GM12878 (cell line): Measurements from ENCODE around the gene LRRC61. TPM values are rescaled to one million over a fixed set of nuclear protein-coding genes. Genes with fewer than 3 reads are reported as not detected.
A peak's percentile ranks its signal among the peaks of the same experiment; 100 is the strongest.

Experiments
- ATAC-seq: fragments of 200-7000 bp; cut with Tn5 transposase; 3 replicates; pipeline ENCODE4 v1.9.1; 2020; ENCODE audit warnings: mild to moderate bottlenecking, moderate library complexity
- BruUV-seq: library from RNA; stranded (reverse); fragments of 400-500 nt; replicated peaks from 2 replicates; lab custom pipeline; 2021; lab: Mats Ljungman, UMichigan
- CTCF ChIA-PET: fragments of 300-600 bp; sonication (Branson Sonifier 250); formaldehyde crosslinking; extraction: SDS; loops from one replicate; lab custom pipeline; 2021; ENCODE audit warnings: inconsistent platforms; lab: Yijun Ruan, JAX
- POLR2A ChIA-PET: fragments of 350-600 bp; formaldehyde crosslinking; extraction: SDS; loops from one replicate; lab custom pipeline; 2021; ENCODE audit warnings: inconsistent platforms; lab: Charles Lee
- RAD21 ChIA-PET: fragments of 300-600 bp; sonication (Branson Sonifier 250); formaldehyde crosslinking; loops from one replicate; lab custom pipeline; 2023; ENCODE audit warnings: antibody characterized with exemption; ENCODE audit not compliant: unreplicated experiment; lab: Charles Lee
- SMC1A ChIA-PET: fragments of 300-600 bp; sonication (Branson Sonifier 250); formaldehyde crosslinking; loops from one replicate; lab custom pipeline; 2023; ENCODE audit not compliant: unreplicated experiment, uncharacterized antibody; lab: Charles Lee
- DNase-seq: peaks from one replicate; pipeline ENCODE4 v3.0.0-alpha.2; 2011; ENCODE audit warnings: low read depth, low spot score
- FAIRE-seq: peaks from 3 replicates; lab custom pipeline; 2011; peaks lifted over from hg19 to GRCh38; lab: Jason Lieb, UNC
- H2AFZ ChIP-seq: 2 replicates; pipeline ENCODE4 v1.6.0; 2011; ENCODE audit warnings: low read depth, low read length, control low read depth; ENCODE audit not compliant: control insufficient read depth
- H3K27ac ChIP-seq: 2 replicates; pipeline ENCODE4 v1.5.1; 2011; ENCODE audit warnings: control low read depth; ENCODE audit not compliant: control insufficient read depth, insufficient read depth
- H3K27me3 ChIP-seq, 2 experiments: replicated peaks in 1 of 2; 2 replicates each; pipeline versions ENCODE4 v1.6.0 to v1.6.1; 2011; ENCODE audit warnings: low read length in 1 of 2; ENCODE audit not compliant: control insufficient read depth in 2 of 2, insufficient read depth in 2 of 2
- H3K36me3 ChIP-seq, 2 experiments: 2 replicates each; pipeline ENCODE4 v1.5.1; 2011; ENCODE audit warnings: low read length in 1 of 2; ENCODE audit not compliant: control insufficient read depth in 2 of 2, insufficient read depth in 2 of 2
- H3K4me1 ChIP-seq: 2 replicates; pipeline ENCODE4 v1.6.1; 2011; ENCODE audit warnings: mild to moderate bottlenecking, low read length, moderate library complexity, mixed read lengths; ENCODE audit not compliant: control insufficient read depth, insufficient read depth
- H3K4me2 ChIP-seq: 2 replicates; pipeline ENCODE4 v1.6.0; 2011; ENCODE audit warnings: control low read depth; ENCODE audit not compliant: control insufficient read depth, insufficient read depth
- H3K4me3 ChIP-seq: fragments of 200-600 bp; sonication (generic); 2 replicates; pipeline ENCODE4 v1.5.1; 2016
- H3K79me2 ChIP-seq: 2 replicates; pipeline ENCODE4 v1.6.0; 2011; ENCODE audit warnings: low read length; ENCODE audit not compliant: control insufficient read depth, insufficient read depth
- H3K9ac ChIP-seq: 2 replicates; pipeline ENCODE4 v1.8.0; 2011; ENCODE audit warnings: low read length, control low read depth, mixed read lengths; ENCODE audit not compliant: control insufficient read depth, insufficient read depth
- H3K9me3 ChIP-seq: replicated peaks from 3 replicates; pipeline ENCODE4 v1.5.1; 2011; ENCODE audit warnings: mild to moderate bottlenecking, low read length; ENCODE audit not compliant: control insufficient read depth, insufficient read depth
- H4K20me1 ChIP-seq: 2 replicates; pipeline ENCODE4 v1.6.0; 2011; ENCODE audit not compliant: control insufficient read depth, insufficient read depth
- BACH1 ChIP-seq: fragments of 450-650 bp; IDR thresholded peaks from 2 replicates; pipeline ENCODE4 v1.6.1; 2017; ENCODE audit warnings: mild to moderate bottlenecking, borderline replicate concordance
- EGR1 ChIP-seq, 2 experiments: IDR thresholded peaks; 1 replicate in 1 of 2; 2 replicates in 1 of 2; pipeline ENCODE4 v1.6.1; 2011 to 2012; ENCODE audit warnings: low read depth in 2 of 2, low read length in 2 of 2, borderline replicate concordance in 1 of 2, mild to moderate bottlenecking in 1 of 2, moderate library complexity in 1 of 2
- IKZF1 ChIP-seq: fragments of 450-650 bp; conservative IDR thresholded peaks from 2 replicates; pipeline ENCODE4 v1.6.1; 2017; ENCODE audit warnings: antibody characterized with exemption, mild to moderate bottlenecking
- NBN ChIP-seq: fragments of 450-650 bp; IDR thresholded peaks from 2 replicates; pipeline ENCODE4 v1.6.1; 2016
- NKRF ChIP-seq: fragments of 450-650 bp; conservative IDR thresholded peaks from 2 replicates; pipeline ENCODE4 v1.6.1; 2017; ENCODE audit warnings: mild to moderate bottlenecking, moderate library complexity
- PKNOX1 ChIP-seq: fragments of 450-650 bp; IDR thresholded peaks from 2 replicates; pipeline ENCODE4 v1.6.1; 2016; ENCODE audit warnings: mild to moderate bottlenecking
- PML ChIP-seq: IDR thresholded peaks from 2 replicates; pipeline ENCODE4 v1.6.1; 2012; ENCODE audit warnings: low read length, inconsistent platforms
- POLR2A ChIP-seq: IDR thresholded peaks from 2 replicates; pipeline ENCODE4 v1.6.1; 2011; ENCODE audit warnings: low read depth, mild to moderate bottlenecking, low read length
- POLR2AphosphoS2 ChIP-seq: IDR thresholded peaks from 2 replicates; pipeline ENCODE4 v1.6.1; 2011; ENCODE audit warnings: low read depth, mild to moderate bottlenecking, low read length, improper control_type of control experiment, moderate library complexity
- RAD51 ChIP-seq: fragments of 450-650 bp; IDR thresholded peaks from 2 replicates; pipeline ENCODE4 v1.6.1; 2016; ENCODE audit warnings: moderate library complexity, mild to moderate bottlenecking, inconsistent platforms
- SKIL ChIP-seq: fragments of 450-650 bp; IDR thresholded peaks from 2 replicates; pipeline ENCODE4 v1.6.1; 2017; ENCODE audit warnings: mild to moderate bottlenecking, low read depth, inconsistent platforms; ENCODE audit not compliant: poor library complexity, severe bottlenecking
- ZNF217 ChIP-seq: fragments of 450-650 bp; IDR thresholded peaks from 2 replicates; pipeline ENCODE4 v1.6.1; 2017; ENCODE audit warnings: antibody characterized with exemption, mild to moderate bottlenecking
- WGBS: methylation state at CpG from one replicate; pipeline ENCODE4 v1.1.6; 2016; ENCODE audit warnings: low lambda C conversion rate; ENCODE audit not compliant: insufficient replicate concordance, insufficient coverage; ENCODE audit errors: missing lambda C conversion rate; 5-methylcytosine and 5-hydroxymethylcytosine counted together
- in situ Hi-C: fragments of 300-500 bp; cut with MboI; formaldehyde crosslinking; loops from 9 replicates; pipeline ENCODE4 v1.14.3; 2018; ENCODE audit warnings: mixed read lengths
- intact Hi-C: fragments of 100-400 bp; cut with micrococcal nuclease; formaldehyde crosslinking; loops from one replicate; pipeline ENCODE4 v1.14.2; 2022; ENCODE audit not compliant: unreplicated experiment
- polyA plus RNA-seq, 11 experiments: library from polyadenylated mRNA; depleted of rRNA in 4 of 11; unstranded in 6 of 11; stranded (reverse) in 5 of 11; fragments of >200 nt; fragmentation: Nextera tagmentation in 4 of 11; fragmentation: Illumina TruSeq in 1 of 11; extraction: Ambion mirVana in 4 of 11; extraction: Trizol in 1 of 11; gene quantifications; 1 replicate in 1 of 11; 2 replicates in 10 of 11; pipeline versions ENCODE4 v1.2.1 to v1.2.3, GENCODE V29; 2011 to 2016; ENCODE audit warnings: inconsistent platforms in 2 of 11, missing spikeins in 2 of 11, low read depth in 1 of 11
- total RNA-seq, 4 experiments: library from RNA; depleted of rRNA in 3 of 4; stranded (reverse); fragments of >200 nt in 3 of 4; fragmentation: Illumina TruSeq in 1 of 4; extraction: Trizol in 1 of 4; gene quantifications; 2 replicates each; pipeline versions ENCODE4 v1.2.1 to v1.2.3, GENCODE V29; 2013 to 2021
- TF ChIP-seq, protein P1 (sequence below): fragments of 450-650 bp; IDR thresholded peaks from 2 replicates; pipeline ENCODE4 v1.6.1; 2018; ENCODE audit warnings: mild to moderate bottlenecking, low read depth, moderate library complexity; ENCODE audit not compliant: partially characterized antibody

LRRC61 gene
- total and polyA plus RNA-seq, 10 of the 15 experiments (the other 5 are each of a cell fraction or from before 2014, with no cell fraction given) = 1.4 to 54.2 (median 21.8) TPM

DNA sequence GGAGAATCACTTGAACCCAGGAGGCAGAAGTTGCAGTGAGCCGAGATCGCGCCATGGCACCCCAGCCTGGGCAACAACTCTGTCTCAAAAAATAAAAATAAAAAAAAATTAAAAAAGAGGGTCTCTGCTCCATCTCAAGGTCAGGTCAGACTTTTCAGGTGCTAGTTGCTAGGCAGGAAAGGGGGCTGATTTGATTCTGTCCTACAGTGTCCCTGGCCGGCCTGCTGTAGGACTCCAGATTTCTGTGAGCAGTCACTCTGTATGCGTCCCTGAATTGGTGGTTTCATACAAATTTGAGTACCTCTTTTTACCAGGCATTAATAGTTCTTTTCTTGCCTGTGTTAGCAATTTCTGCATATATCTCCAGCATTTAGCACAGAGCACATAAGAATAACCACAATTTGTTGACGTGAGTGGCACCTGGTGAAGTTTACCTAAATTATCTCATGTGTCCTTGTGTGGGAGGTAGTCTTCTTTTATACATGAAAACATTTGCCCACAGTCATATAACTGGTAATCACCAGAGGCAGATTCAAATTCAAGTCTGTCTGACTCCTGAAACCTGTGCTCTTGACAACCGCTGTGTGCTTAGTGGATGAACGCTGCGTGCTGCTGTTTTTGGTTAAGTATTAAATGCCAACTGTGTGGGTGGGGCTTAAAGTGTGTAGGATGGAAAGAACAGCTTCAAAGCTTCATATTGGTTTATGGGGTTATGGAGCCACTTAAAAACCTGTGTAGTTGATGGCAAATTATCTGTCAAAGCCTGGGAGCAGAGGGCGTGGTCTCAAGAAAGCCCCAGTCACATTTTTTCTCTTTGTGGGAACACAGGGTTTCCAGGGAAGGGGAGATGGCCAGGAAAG is 52.7 kb downstream of the LRRC61 start:
- DNase-seq = no peak
- FAIRE-seq = peak; percentile 70
- no peaks in the 10 kb centered on the region for H3K9me3 ChIP-seq
- H3K4me1 ChIP-seq = peaks cover 54% of the 10 kb centered on the region
- intact Hi-C loops = loop anchor here (5.0 kb wide), 1 partner anchor 291 kb away; no protein-coding TSS in a partner anchor
- no peaks in the 10 kb centered on the region; the same call in 1 of the 2 replicates for H4K20me1 ChIP-seq
- ATAC-seq = peak; percentile 19
- H3K27me3 ChIP-seq = no peaks in the 10 kb centered on the region
- peak overlapping the region; percentile 14; the same call in 1 of the 2 replicates for H3K9ac ChIP-seq
- CTCF ChIA-PET = interaction anchor here (1.5 to 2.1 kb wide), 4 partner anchors 15 to 46 kb away, joined by 3 to 22 read pairs (median 6); a partner anchor contains a TSS
- SMC1A ChIA-PET = interaction anchor here (0.8 to 3.0 kb wide), 7 partner anchors 9 to 49 kb away, joined by 3 to 21 read pairs (median 8); a partner anchor contains a TSS
- H2AFZ ChIP-seq = no peak overlapping the region
- peak overlapping the region; percentile 97 for H3K27ac ChIP-seq
- WGBS = 39% methylated on average over 10 of the region's 10 CpGs
- RAD21 ChIA-PET = interaction anchor here (1.0 to 2.9 kb wide), 6 partner anchors 9 to 310 kb away, joined by 3 to 15 read pairs (median 4); partner anchors contain the start of gene GIMAP2
- H3K36me3 ChIP-seq = peaks cover 11 to 17% of the 10 kb centered on the region in 2 experiments; a peak in 3 of 4 replicates
- peaks cover 57% of the 10 kb centered on the region for H3K79me2 ChIP-seq
- POLR2A ChIA-PET = interaction anchor here (0.9 to 6.2 kb wide), 6 partner anchors 10 to 58 kb away, joined by 4 to 89 read pairs (median 8); a partner anchor contains a TSS
- peak overlapping the region; percentile 60 for H3K4me2 ChIP-seq
- no peak overlapping the region for H3K4me3 ChIP-seq
- in situ Hi-C loops = no loop called here
- no TSS peak for BruUV-seq
- TF ChIP-seq PKNOX1 = peak; percentile 89
- TF ChIP-seq NBN = 0 out of 2 replicates have a peak, but pooled peaks have one; percentile 6
- peak; percentile 44; the same call in 1 of the 2 replicates for TF ChIP-seq NKRF
- TF ChIP-seq, protein P1, sequence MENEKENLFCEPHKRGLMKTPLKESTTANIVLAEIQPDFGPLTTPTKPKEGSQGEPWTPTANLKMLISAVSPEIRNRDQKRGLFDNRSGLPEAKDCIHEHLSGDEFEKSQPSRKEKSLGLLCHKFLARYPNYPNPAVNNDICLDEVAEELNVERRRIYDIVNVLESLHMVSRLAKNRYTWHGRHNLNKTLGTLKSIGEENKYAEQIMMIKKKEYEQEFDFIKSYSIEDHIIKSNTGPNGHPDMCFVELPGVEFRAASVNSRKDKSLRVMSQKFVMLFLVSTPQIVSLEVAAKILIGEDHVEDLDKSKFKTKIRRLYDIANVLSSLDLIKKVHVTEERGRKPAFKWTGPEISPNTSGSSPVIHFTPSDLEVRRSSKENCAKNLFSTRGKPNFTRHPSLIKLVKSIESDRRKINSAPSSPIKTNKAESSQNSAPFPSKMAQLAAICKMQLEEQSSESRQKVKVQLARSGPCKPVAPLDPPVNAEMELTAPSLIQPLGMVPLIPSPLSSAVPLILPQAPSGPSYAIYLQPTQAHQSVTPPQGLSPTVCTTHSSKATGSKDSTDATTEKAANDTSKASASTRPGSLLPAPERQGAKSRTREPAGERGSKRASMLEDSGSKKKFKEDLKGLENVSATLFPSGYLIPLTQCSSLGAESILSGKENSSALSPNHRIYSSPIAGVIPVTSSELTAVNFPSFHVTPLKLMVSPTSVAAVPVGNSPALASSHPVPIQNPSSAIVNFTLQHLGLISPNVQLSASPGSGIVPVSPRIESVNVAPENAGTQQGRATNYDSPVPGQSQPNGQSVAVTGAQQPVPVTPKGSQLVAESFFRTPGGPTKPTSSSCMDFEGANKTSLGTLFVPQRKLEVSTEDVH = peak; percentile 31
- peak; percentile 55; the same call in 1 of the 2 replicates for TF ChIP-seq IKZF1
- 0 out of 2 replicates have a peak, but pooled peaks have one; percentile 53 for TF ChIP-seq BACH1
- peak; percentile 53 for TF ChIP-seq SKIL
- peak; percentile 32; the same call in 1 of the 2 replicates for TF ChIP-seq POLR2A
- 0 out of 2 replicates have a peak, but pooled peaks have one; percentile 42 for TF ChIP-seq POLR2AphosphoS2
- peak; percentile 64; the same call in 1 of the 2 replicates for TF ChIP-seq PML
- TF ChIP-seq RAD51 = peak; percentile 57; the same call in 1 of the 2 replicates
- TF ChIP-seq EGR1 (IDR thresholded peaks at IDR 0.05; ENCODE audit: borderline replicate concordance in 1 of 2, low read depth in 2 of 2, low read length in 2 of 2) = 0 out of 3 replicates have a peak, but pooled peaks of 1 of the 2 experiments have one; percentile 9
- no peak for TF ChIP-seq ZNF217
